GM18520 (cell line): ENCODE results near the gene MPV17.
"Not testable (repeated sequence)": the region's sequence is repeated elsewhere in the genome, so short reads cannot be mapped to it uniquely, and the experiment has no call there.

Experiments used
- ATAC-seq: cut with Tn5 transposase; IDR thresholded peaks from one replicate; pipeline ENCODE4 v1.9.1; 2021; ENCODE audit not compliant: unreplicated experiment

Gene MPV17, protein sequence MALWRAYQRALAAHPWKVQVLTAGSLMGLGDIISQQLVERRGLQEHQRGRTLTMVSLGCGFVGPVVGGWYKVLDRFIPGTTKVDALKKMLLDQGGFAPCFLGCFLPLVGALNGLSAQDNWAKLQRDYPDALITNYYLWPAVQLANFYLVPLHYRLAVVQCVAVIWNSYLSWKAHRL

GRCh38 chr2:27322766-27323595 lies at the start of gene MPV17:
Gene MPV17, minus strand, starts transcription at chr2:27323097. Its CDS starts 580 bp downstream, at chr2:27322517.
- ATAC-seq = peak; percentile 66

- ATAC-seq = no peak
Observed at GRCh38 chr2:27370816-27371620, 48.1 kb upstream of the MPV17 start.

DNA sequence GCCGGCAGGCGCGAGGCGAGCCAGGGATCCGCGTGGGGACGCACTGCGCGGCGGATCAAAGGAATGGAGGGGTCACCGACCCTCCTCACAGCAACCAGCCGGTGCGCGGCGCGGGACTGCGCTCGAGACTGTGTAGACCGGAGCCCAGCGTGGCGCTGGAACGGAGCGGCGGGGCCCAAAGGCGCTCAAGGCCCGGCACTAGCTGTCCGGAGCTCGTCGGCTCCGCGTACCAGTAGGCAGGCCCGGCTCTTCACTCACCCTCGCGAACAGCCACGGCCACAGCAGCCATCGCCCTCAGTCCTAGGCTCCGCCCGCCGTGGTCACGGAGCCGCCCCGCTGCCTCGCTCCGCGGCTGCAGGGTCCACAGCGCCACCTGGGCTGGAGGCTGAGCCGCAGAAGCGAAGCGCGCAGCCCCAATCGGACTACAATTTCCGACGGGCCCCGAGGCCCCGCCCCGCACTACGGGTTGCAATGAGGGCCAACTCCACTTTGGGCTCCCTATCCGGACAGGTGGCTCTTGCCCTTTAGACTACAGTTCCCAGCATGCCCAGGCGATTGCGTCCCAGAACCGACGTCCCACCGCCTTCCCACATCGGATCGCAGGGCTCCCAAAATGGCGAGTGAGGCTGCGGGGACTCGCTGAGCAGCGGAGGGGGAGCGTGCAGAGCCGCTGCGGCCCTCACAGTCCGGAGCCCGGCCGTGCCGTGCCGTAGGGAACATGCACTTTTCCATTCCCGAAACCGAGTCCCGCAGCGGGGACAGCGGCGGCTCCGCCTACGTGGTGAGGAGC lies 47.3 kb upstream of the MPV17 start, which contains the start of the genes EIF2B4 and SNX17:
Gene EIF2B4, minus strand, starts transcription at position 313 of the 790 bp plus-strand sequence. Its CDS starts 24 bp downstream, at position 289.
Gene SNX17, plus strand, starts transcription at position 591 of the 790 bp plus-strand sequence. Its CDS starts 128 bp downstream, at position 719.
- peak; percentile 90 for ATAC-seq

DNA sequence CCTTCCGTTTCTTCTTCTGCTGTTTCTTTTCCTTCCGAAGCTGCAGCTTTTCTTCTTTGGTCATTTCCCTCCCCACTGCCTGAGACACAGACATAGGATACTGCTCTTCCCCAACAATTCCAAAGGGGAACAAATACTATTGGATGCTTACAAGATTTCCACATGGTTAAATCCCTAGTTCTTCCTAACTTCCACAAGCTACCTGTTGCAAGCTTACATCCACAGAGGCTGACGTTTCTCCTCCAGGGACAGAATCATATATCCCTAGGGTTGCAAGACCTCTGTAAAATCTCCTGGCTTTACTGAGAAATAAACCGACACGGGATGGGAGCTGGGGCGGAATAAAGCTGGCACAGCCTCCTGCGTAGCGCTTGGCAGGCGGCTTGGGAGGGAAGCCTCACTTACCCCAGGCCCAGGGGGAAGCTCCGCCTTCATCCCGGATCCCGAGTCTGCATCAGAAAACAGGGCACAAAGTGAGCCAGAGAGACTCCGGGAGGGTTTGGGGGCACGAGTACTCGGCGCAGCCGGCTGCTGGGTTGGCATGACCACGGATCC lies 46.7 kb upstream of the MPV17 start:
- no peak for ATAC-seq

DNA sequence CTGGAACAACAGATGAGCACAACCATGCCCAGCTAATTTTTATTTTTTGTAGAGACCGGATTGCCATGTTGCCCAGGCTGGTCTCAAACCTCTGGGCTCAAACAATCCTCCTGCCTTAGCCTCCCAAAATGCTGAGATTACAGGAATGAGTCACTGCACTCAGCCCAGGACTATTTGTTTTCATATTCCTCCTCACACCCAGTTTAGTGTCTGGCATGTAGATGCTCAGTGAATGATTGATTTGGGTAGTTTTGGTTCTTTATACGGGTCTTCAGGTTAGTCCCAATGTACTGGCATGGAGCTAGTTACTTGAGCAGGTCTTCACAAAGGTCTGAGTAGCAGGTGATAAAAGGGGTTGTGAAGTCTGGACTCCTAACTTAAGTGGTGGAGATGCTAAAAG lies 41.0 kb upstream of the MPV17 start:
- ATAC-seq = no peak

GRCh38 chr2:27362678-27363420 lies 40.0 kb upstream of the MPV17 start:
- no peak for ATAC-seq

DNA sequence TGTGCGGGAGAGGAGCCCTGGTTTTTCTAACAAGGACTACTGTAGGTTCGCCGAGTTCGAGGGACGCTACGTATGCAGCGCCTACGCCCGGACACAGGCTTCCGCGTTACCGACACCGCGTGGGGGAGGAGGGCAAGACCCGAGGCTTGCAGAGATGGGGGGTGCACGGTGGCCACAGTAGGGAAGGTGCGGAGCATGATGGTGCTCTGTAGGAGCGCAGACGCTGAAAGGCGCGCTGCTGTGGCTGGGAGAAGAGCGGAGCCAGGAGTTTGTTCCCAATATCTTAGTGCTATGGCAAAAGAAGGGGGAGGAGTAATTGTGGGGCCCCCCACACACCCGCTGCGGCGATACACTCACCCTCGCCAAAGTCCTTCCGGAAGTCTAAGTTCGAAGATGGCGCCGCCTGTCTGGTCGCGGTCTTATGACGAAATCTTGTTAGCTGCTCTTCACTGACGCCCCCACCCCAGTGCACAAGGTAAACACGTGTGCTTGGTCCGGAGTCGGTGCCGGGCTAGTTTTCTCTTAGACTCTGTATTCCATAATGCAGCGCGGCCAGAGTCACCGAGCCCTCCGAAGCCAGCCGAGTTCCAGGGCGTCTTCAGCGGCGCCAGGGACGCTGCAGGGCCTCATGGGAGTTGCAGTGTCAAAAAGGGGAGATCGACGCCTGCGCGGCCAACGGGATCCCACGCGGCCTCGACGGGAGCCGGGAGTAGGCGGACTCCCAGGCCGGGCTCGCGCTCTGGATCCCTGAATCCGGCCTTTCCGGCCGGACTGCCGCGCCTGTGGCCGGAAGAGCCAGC lies 33.7 kb upstream of the MPV17 start, which contains the start of gene GTF3C2:
Gene GTF3C2, minus strand, starts transcription at position 383 of the 800 bp plus-strand sequence. CDS start 13,210 bp downstream, outside the sequence.
- peak; percentile 78 for ATAC-seq

GRCh38 chr2:27356056-27356381 lies 33.1 kb upstream of the MPV17 start:
- ATAC-seq = peak; percentile 18

GRCh38 chr2:27354597-27354927 lies 31.7 kb upstream of the MPV17 start:
- no peak for ATAC-seq

- ATAC-seq = no peak
Observed at GRCh38 chr2:27353762-27354596, 31.1 kb upstream of the MPV17 start.

GRCh38 chr2:27353386-27353761 lies 30.5 kb upstream of the MPV17 start:
- ATAC-seq = not testable (repeated sequence)

DNA sequence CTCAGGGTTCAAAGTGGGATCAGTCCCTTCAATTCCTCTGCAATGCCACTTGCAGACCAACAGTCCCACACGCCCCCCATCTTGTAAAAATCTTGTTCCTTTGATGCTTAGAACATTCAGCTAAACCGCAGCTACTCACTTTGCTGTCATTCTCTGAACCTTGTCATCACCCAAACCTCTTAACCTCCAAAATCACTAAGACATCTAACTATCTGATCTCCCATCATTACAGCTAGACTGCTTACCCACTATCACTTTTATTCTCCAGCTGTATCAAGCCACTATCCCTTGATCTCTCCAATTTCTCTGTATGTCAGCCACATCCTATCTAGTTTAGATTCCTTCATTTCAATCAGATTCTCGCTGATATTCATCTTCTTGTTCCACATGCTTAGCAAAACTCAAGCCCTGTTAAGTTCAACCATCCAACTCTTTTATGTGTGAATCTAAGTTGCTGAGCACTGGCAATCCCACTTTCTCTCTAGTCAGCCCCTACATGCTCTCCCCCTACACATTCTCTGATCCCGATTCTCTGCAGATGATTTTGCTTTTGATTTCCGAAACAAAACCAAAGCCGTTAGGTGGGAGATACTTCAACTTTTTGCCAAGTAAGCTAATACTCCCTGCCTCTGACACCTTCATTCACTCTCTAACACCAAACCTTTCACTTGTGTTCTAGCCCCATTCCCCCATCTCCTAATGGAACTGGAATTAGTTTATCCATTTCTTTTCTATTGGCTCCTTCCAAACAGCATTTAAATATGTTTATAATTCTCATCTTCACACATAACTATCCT lies 29.1 kb upstream of the MPV17 start:
- no peak for ATAC-seq

- no peak for ATAC-seq
Observed at GRCh38 chr2:27350106-27350693, 27.3 kb upstream of the MPV17 start.

GRCh38 chr2:27347641-27348040 lies 24.7 kb upstream of the MPV17 start:
- no peak for ATAC-seq

- no peak for ATAC-seq
Observed at GRCh38 chr2:27336173-27336572, 13.3 kb upstream of the MPV17 start.

- no peak for ATAC-seq
Observed at GRCh38 chr2:27335311-27335710, 12.4 kb upstream of the MPV17 start.

GRCh38 chr2:27324720-27325119 lies 1.8 kb upstream of the MPV17 start:
- ATAC-seq = no peak
